Measurements from ENCODE around the gene BCR.

GRCh38 chr22:23277583-23278295 is 97.4 kb downstream of the BCR start:
- no peak for TF ChIP-seq POLR2AphosphoS5 (IDR thresholded peaks at IDR 0.05)
- TF ChIP-seq POLR2A (IDR thresholded peaks at IDR 0.05): no peak
- no peak for TF ChIP-seq EP300 (IDR thresholded peaks at IDR 0.05; ENCODE audit: low read depth)

All from transverse colon (tissue), 3 donors.